ENCODE results near the gene NDFIP1.

GRCh38 chr5:142128675-142129208, 20.2 kb downstream of the NDFIP1 start:
- TF ChIP-seq CTCF (IDR thresholded peaks at IDR 0.05): no peak
- TF ChIP-seq POLR2AphosphoS5 (IDR thresholded peaks at IDR 0.05; ENCODE audit: insufficient read depth in 1 of 2, low read depth in 1 of 2): no peak
